Activated naive CD8-positive, alpha-beta T cell (primary cell): ENCODE data around the gene BICRAL.
"Not testable (repeated sequence)": the region's sequence is repeated elsewhere in the genome, so short reads cannot be mapped to it uniquely, and the experiment has no call there.

Experiments
- H3K27ac Mint-ChIP-seq: one replicate; pipeline ENCODE4 v1.8.0; 2021; ENCODE audit warnings: mixed read lengths
- H3K27me3 Mint-ChIP-seq: one replicate; pipeline ENCODE4 v1.8.0; 2021; ENCODE audit warnings: mixed read lengths
- H3K36me3 Mint-ChIP-seq: one replicate; pipeline ENCODE4 v1.8.0; 2021; ENCODE audit warnings: mixed read lengths
- H3K4me1 Mint-ChIP-seq: one replicate; pipeline ENCODE4 v1.8.0; 2021; ENCODE audit warnings: low read depth, mixed read lengths
- H3K4me3 Mint-ChIP-seq: one replicate; pipeline ENCODE4 v1.8.0; 2021; ENCODE audit warnings: mild to moderate bottlenecking, mixed read lengths
- H3K9me3 Mint-ChIP-seq: one replicate; pipeline ENCODE4 v1.8.0; 2021; ENCODE audit warnings: low read depth, mixed read lengths

Gene BICRAL

DNA sequence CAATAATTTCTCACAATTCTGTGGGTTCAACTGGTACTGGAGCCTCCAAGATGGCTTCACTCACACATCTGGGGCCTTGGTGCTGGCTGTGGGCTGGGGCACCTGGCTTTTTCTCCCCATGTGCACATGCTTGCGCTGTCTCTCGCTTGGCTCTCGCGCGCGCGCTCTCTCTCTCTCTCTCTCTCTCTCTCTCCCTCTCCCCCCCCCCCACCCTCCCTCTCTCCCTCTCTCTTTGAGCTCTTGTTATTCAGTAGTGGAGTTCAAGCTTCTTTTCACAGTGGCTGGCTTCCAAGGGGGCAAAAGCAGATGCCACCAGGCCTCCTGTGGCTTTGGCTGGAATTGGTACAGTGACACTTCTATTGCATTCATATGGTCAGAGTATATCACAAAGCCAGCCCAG, 25.1 kb upstream of the BICRAL start:
- H3K4me3 Mint-ChIP-seq = no peak overlapping the region
- H3K27ac Mint-ChIP-seq = no peak overlapping the region
- H3K27me3 Mint-ChIP-seq = no peaks in the 10 kb centered on the region
- H3K9me3 Mint-ChIP-seq = no peaks in the 10 kb centered on the region
- peaks cover 30% of the 10 kb centered on the region for H3K4me1 Mint-ChIP-seq
- peaks cover 12% of the 10 kb centered on the region for H3K36me3 Mint-ChIP-seq

GRCh38 chr6:42758756-42759430, 23.0 kb upstream of the BICRAL start:
- Mint-ChIP-seq H3K27ac (no peak overlapping the region), H3K4me3 (no peak overlapping the region)

DNA sequence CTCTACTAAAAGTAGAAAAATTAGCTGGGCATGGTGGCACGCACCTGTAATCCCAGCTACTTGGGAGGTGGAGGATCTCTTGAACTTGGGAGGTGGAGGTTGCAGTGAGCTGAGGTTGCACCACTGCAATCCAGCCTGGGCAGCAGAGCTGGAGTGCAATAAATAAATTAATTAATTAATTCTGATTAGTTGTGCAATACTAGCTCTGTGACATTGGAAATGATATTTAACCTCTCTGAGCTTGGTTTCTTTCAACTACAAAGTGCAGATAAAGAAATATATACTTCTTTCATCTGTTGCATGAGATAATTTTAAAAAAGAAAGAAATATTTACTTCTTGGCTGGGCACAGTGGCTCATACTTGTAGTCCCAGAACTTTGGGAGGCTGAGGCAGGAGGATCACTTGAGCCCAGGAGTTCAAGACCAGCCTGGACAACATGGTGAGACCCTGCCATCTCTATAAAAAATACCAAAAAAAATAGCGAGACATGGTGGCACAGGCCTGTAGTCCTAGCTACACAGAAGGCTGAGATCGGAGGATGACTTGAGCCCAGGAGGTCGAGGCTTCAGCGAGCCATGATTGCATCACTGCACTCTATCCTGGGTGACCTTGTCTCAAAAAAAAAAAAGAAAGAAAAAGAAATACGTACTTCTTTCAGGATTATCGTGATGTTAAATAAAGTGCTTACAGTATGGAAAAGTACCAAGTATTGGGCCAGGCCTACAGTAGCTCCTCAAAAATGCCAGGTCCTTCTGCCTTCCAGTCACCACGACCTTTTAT, 20.4 kb upstream of the BICRAL start:
- no peaks in the 10 kb centered on the region for H3K9me3 Mint-ChIP-seq
- H3K36me3 Mint-ChIP-seq = peaks cover 17% of the 10 kb centered on the region
- H3K4me3 Mint-ChIP-seq = no peak overlapping the region
- no peaks in the 10 kb centered on the region for H3K27me3 Mint-ChIP-seq
- H3K27ac Mint-ChIP-seq = no peak overlapping the region
- H3K4me1 Mint-ChIP-seq = peaks cover 24% of the 10 kb centered on the region

More at GRCh38 chr6:42758756-42759430, 23.0 kb upstream of the BICRAL start:
- Mint-ChIP-seq H3K36me3 (peaks cover 9% of the 10 kb centered on the region), H3K27me3 (no peaks in the 10 kb centered on the region), H3K9me3 (no peaks in the 10 kb centered on the region), H3K4me1 (peaks cover 27% of the 10 kb centered on the region)

GRCh38 chr6:42762426-42762859, 19.4 kb upstream of the BICRAL start:
- H3K27me3 Mint-ChIP-seq = no peaks in the 10 kb centered on the region
- peaks cover 17% of the 10 kb centered on the region for H3K36me3 Mint-ChIP-seq
- H3K4me3 Mint-ChIP-seq = no peak overlapping the region
- no peak overlapping the region for H3K27ac Mint-ChIP-seq
- H3K4me1 Mint-ChIP-seq = peaks cover 24% of the 10 kb centered on the region
- no peaks in the 10 kb centered on the region for H3K9me3 Mint-ChIP-seq

DNA sequence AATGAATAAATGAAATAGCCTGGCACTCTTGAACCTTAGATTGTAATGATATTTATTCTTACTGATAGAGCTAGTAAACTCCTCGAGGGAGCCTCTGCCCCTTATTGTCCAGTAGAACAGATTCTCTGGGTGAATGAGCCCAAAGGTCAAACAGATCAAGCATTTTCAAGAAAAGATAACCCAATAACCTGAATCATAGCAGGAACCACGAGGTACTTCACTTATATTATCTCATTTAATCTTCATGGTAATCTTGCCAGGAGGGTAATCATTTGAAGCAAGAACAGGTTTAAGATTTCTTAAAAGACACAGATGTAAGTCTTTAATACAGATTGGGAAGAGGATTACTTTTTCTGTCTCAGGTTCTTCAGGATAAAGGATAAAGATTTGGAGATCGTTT, 18.9 kb upstream of the BICRAL start:
- Mint-ChIP-seq H3K9me3 (no peaks in the 10 kb centered on the region), H3K27ac (no peak overlapping the region), H3K27me3 (no peaks in the 10 kb centered on the region), H3K4me1 (peaks cover 25% of the 10 kb centered on the region), H3K4me3 (no peak overlapping the region), H3K36me3 (peaks cover 17% of the 10 kb centered on the region)

DNA sequence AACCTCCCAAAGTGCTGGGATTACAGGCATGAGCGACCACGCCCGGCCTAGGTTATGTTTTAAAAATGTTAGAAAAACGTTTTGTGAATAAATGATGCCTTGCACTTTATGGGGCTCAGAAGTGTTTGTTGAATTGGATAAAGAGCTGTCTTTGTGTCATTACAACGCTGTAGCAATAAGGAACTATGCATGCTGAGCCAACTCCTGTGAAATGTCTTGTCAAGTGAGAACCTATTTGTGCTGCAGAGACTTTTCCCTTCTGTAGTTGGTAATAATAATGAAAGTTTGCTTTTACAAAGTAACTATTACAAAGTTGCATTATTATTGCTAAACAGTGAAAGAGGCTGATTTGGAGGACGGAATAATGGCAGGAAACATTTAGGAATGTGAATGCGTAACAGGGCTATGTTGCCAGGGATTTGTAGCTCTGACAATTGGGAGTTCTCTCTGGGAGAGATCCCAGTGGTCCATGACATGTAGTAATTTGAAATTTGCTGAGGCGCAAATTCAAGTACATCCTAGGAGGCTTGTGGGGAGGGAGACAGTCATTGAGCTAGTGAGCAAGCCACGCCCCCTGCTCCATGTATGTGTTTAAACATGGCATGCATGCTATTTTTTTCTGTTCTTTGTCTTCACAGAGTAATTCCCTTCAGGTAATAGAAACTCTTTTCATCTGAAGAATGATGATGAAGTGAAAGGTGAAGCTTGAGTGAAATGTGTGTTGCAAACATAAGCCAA, 16.8 kb upstream of the BICRAL start:
- H3K27ac Mint-ChIP-seq = no peak overlapping the region
- peaks cover 26% of the 10 kb centered on the region for H3K4me1 Mint-ChIP-seq
- H3K27me3 Mint-ChIP-seq = no peaks in the 10 kb centered on the region
- H3K4me3 Mint-ChIP-seq = no peak overlapping the region
- H3K9me3 Mint-ChIP-seq = no peaks in the 10 kb centered on the region
- peaks cover 11% of the 10 kb centered on the region for H3K36me3 Mint-ChIP-seq

DNA sequence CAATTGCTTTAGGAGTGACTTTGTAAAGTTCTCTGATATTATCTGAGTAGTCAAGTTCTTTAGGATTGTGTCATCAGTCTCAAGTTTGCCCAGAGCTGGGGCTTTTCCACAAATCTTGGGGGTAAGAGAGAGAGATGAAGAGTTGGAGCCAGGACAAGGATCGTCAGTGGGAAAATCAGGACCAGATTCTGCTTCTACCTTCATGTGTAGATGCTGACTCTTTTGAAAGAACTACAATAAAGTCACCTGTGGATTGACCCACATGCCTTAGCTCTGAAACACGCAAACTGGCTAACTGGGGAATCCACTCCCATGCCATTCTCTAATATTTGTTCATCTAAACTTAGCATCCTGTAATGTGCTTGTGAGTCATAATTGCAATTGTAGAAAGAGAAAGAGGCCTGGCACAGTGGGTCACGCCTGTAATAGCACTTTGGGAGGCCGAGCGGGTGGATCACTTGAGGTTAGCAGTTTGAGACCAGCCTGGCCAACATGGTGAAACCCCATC, 15.6 kb upstream of the BICRAL start:
- Mint-ChIP-seq H3K4me3 (no peak overlapping the region), H3K27ac (no peak overlapping the region), H3K9me3 (no peaks in the 10 kb centered on the region), H3K27me3 (no peaks in the 10 kb centered on the region), H3K4me1 (peaks cover 35% of the 10 kb centered on the region), H3K36me3 (peaks cover 11% of the 10 kb centered on the region)

DNA sequence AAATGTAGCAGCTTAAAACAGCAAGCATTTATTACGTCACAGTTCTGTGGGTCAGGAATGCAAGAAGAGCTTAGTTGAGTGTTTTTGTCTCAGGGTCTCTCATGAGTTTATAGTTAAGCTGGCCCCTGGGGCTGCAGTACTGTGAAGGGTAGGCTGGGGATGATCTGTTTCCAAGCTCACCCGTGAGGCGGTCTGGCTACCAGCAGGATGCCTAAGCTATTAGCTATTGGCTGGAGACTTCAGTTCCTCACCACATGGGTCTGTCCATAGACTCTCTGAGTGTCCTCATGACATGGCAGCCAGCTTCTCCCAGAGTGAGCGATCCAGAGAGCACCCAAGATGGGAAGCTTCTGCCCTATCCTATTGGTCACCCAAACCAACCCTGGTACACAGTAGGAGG, 12.8 kb upstream of the BICRAL start:
- Mint-ChIP-seq H3K36me3 (peaks cover 10% of the 10 kb centered on the region), H3K27ac (peak overlapping the region; percentile 72)

GRCh38 chr6:42769836-42770235, 12.0 kb upstream of the BICRAL start:
- H3K36me3 Mint-ChIP-seq = peaks cover 10% of the 10 kb centered on the region
- peaks cover 62% of the 10 kb centered on the region for H3K4me1 Mint-ChIP-seq
- H3K9me3 Mint-ChIP-seq = no peaks in the 10 kb centered on the region
- no peaks in the 10 kb centered on the region for H3K27me3 Mint-ChIP-seq
- no peak overlapping the region for H3K4me3 Mint-ChIP-seq
- peak overlapping the region; percentile 72 for H3K27ac Mint-ChIP-seq

More for the DNA sequence above, 12.8 kb upstream of the BICRAL start:
- Mint-ChIP-seq H3K4me3 (no peak overlapping the region), H3K9me3 (no peaks in the 10 kb centered on the region), H3K4me1 (peaks cover 54% of the 10 kb centered on the region), H3K27me3 (no peaks in the 10 kb centered on the region)

GRCh38 chr6:42771741-42772100, 10.1 kb upstream of the BICRAL start:
- Mint-ChIP-seq H3K4me3 (peak overlapping the region; percentile 84), H3K36me3 (peaks cover 2% of the 10 kb centered on the region), H3K27ac (peak overlapping the region; percentile 100), H3K9me3 (no peaks in the 10 kb centered on the region), H3K4me1 (peaks cover 68% of the 10 kb centered on the region), H3K27me3 (no peaks in the 10 kb centered on the region)

DNA sequence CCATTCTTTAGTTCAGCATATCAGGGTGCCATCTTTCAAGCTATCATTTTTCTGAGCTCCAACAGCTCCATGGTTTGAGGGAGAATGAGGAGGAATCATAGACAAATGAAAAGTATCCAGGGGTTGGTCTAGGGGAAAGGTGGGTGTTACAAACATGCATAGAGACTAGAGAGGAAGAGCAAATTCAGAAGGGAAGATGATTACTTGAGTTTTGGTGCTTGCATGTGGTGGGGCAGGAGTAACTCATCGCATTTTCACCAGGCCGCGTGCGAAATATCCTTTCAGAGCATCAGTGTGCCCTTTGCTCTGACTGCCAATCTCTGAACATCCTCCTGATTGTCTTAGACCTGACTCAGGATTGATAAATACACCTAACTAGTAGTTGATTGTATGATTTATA, 7.7 kb upstream of the BICRAL start:
- peak overlapping the region; percentile 94 for H3K27ac Mint-ChIP-seq
- peaks cover 2% of the 10 kb centered on the region for H3K36me3 Mint-ChIP-seq
- peak overlapping the region; percentile 64 for H3K4me3 Mint-ChIP-seq
- H3K9me3 Mint-ChIP-seq = no peaks in the 10 kb centered on the region
- H3K4me1 Mint-ChIP-seq = peaks cover 72% of the 10 kb centered on the region
- H3K27me3 Mint-ChIP-seq = no peaks in the 10 kb centered on the region

DNA sequence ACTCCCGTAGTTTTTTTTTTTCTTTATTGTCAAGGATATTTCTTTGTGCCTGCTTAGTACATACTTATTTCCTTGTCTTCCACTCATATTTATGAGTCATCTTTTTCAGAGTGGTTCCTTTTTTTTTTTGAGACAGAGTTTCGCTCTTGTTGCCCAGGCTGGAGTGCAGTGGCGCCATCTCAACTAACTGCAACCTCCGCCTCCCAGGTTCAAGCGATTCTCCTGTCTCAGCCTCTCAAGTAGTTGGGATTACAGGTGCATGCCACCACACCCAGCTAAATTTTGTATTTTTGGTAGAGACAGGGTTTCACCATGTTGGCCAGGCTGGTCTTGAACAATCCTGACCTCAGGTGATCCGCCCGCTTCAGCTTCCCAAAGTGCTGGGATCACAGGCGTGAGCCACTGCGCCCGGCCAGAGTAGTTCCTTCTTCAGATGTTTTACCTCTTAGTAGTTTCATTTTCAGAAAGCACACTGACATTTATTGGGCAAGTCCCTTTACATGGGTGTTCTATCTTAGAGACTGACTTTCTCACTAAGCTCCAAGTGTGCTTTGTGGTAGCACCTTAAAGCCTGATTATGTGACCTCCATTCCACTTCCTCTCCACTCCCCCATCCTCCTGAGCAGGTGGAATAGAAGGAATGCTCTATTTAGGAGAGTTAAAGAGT, 6.9 kb upstream of the BICRAL start:
- not testable (repeated sequence) for H3K36me3 Mint-ChIP-seq, H3K9me3 Mint-ChIP-seq, H3K27me3 Mint-ChIP-seq
- H3K4me3 Mint-ChIP-seq = peak overlapping the region; percentile 64
- peak overlapping the region; percentile 94 for H3K27ac Mint-ChIP-seq
- H3K4me1 Mint-ChIP-seq = peaks cover 72% of the 10 kb centered on the region

DNA sequence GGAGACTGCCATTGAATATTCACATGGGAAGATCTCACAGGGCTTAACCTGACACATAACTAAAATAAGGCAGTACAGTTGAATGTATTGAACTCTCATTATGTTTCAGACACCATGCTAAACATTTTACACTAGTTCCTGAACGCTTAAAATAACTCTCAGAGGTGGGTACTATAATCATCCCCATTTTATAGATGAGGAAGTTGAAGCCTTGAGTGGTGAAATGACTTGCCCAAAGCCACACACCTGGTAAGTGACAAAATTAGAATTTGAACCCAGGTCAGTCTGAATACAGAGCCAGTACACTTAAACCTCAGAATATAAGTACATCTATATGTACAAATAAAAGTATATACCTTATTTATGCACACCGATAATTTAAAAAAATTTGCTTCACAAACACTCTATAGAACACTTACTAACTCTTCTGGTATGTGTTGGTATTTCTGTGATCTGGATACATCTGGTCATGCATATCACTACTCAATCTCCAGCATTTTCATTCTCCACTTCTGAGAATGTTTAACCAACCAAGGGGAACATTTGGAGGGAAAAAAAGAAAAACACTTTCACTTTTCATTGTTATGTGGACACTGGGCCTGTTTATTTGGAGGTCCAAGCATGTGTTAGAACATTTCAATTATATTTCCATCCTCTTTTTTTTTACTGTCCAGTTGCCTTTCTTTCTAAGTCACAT, 4.6 kb upstream of the BICRAL start:
- Mint-ChIP-seq H3K4me1 (peaks cover 64% of the 10 kb centered on the region), H3K4me3 (peak overlapping the region; percentile 1)

DNA sequence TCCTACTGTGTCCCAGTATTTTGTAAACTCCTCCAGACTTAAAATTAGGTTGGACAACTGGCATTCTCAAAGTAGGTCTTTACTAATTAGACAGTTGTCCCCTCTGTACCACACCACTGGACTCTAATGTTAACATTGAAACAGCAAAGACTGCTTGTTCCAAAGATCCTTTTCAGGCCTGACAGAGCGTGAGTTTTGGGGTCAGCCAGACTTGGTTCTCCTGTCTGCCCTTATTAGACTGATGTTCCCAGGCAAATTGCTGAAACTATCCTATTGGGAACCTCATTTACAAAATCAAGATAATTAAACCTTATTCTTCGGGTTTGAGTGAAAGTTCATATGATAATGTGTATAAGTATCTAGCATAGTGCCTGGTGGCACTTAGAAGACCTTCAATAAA, 3.7 kb upstream of the BICRAL start:
- Mint-ChIP-seq H3K27me3 (no peaks in the 10 kb centered on the region), H3K4me1 (peaks cover 58% of the 10 kb centered on the region), H3K9me3 (no peaks in the 10 kb centered on the region), H3K27ac (peak overlapping the region; percentile 22), H3K36me3 (no peaks in the 10 kb centered on the region), H3K4me3 (no peak overlapping the region)

More for the DNA sequence above, 4.6 kb upstream of the BICRAL start:
- no peaks in the 10 kb centered on the region for H3K27me3 Mint-ChIP-seq
- no peaks in the 10 kb centered on the region for H3K9me3 Mint-ChIP-seq
- H3K27ac Mint-ChIP-seq = peak overlapping the region; percentile 75
- H3K36me3 Mint-ChIP-seq = no peaks in the 10 kb centered on the region
